Neutrophil (primary cell): ENCODE results near the gene RSRC1.

Experiments
- H3K27ac ChIP-seq: fragments of 200-600 bp; sonication (generic); 2 replicates; pipeline ENCODE4 v1.5.1; 2016; ENCODE audit warnings: mild to moderate bottlenecking, moderate library complexity
- H3K27me3 ChIP-seq: fragments of 200-600 bp; sonication (generic); 2 replicates; pipeline ENCODE4 v1.6.0; 2016; ENCODE audit warnings: mild to moderate bottlenecking
- H3K36me3 ChIP-seq: fragments of 200-600 bp; sonication (generic); 2 replicates; pipeline ENCODE4 v1.5.1; 2017
- H3K4me1 ChIP-seq, 2 experiments: fragments of 200-600 bp in 1 of 2; sonication (generic) in 1 of 2; 1 replicate in 1 of 2; 2 replicates in 1 of 2; pipeline versions ENCODE4 v1.5.1 to v1.6.1; 2013 to 2016; ENCODE audit warnings: low read depth in 1 of 2, low read length in 1 of 2, mild to moderate bottlenecking in 1 of 2, moderate library complexity in 1 of 2; ENCODE audit not compliant: control insufficient read depth in 1 of 2, insufficient read depth in 1 of 2
- H3K4me3 ChIP-seq, 2 experiments: fragments of 200-600 bp in 1 of 2; sonication (generic) in 1 of 2; 1 replicate in 1 of 2; 2 replicates in 1 of 2; pipeline ENCODE4 v1.5.1; 2013 to 2016; ENCODE audit warnings: low read depth in 1 of 2, low read length in 1 of 2, mild to moderate bottlenecking in 1 of 2, moderate library complexity in 1 of 2
- H3K9me3 ChIP-seq: fragments of 200-600 bp; sonication (generic); 2 replicates; pipeline ENCODE4 v1.5.1; 2016
- CTCF ChIP-seq: fragments of 200-600 bp; sonication (generic); IDR thresholded peaks from 2 replicates; pipeline ENCODE4 v1.5.1; 2016; ENCODE audit warnings: antibody characterized with exemption

RSRC1 gene

GRCh38 chr3:158152186-158152585 is 42.3 kb downstream of the RSRC1 start:
- Histone ChIP-seq H3K27me3 (no peaks in the 10 kb centered on the region), H3K27ac (no peak overlapping the region), H3K4me3 (no peak overlapping the region), H3K4me1 (no peaks in the 10 kb centered on the region), H3K9me3 (no peaks in the 10 kb centered on the region), H3K36me3 (no peaks in the 10 kb centered on the region)
- TF ChIP-seq CTCF: no peak

GRCh38 chr3:158158969-158159368 is 49.1 kb downstream of the RSRC1 start:
- Histone ChIP-seq H3K27ac (no peak overlapping the region), H3K27me3 (no peaks in the 10 kb centered on the region), H3K9me3 (no peaks in the 10 kb centered on the region), H3K4me3 (no peak overlapping the region), H3K36me3 (no peaks in the 10 kb centered on the region), H3K4me1 (no peaks in the 10 kb centered on the region)
- TF ChIP-seq CTCF: no peak

GRCh38 chr3:158159714-158160113 is 49.8 kb downstream of the RSRC1 start:
- H3K9me3 ChIP-seq: no peaks in the 10 kb centered on the region
- no peak for TF ChIP-seq CTCF
- no peaks in the 10 kb centered on the region for H3K4me1 ChIP-seq
- H3K4me3 ChIP-seq: no peak overlapping the region
- H3K27me3 ChIP-seq: no peaks in the 10 kb centered on the region
- no peak overlapping the region for H3K27ac ChIP-seq
- no peaks in the 10 kb centered on the region for H3K36me3 ChIP-seq

GRCh38 chr3:158160958-158161357 is 51.1 kb downstream of the RSRC1 start:
- Histone ChIP-seq H3K27me3 (no peaks in the 10 kb centered on the region), H3K36me3 (no peaks in the 10 kb centered on the region), H3K27ac (no peak overlapping the region), H3K4me1 (no peaks in the 10 kb centered on the region), H3K9me3 (no peaks in the 10 kb centered on the region), H3K4me3 (no peak overlapping the region)
- no peak for TF ChIP-seq CTCF

GRCh38 chr3:158165141-158165655 is 55.3 kb downstream of the RSRC1 start:
- TF ChIP-seq CTCF: no peak
- Histone ChIP-seq H3K4me1 (no peaks in the 10 kb centered on the region), H3K36me3 (no peaks in the 10 kb centered on the region), H3K27me3 (no peaks in the 10 kb centered on the region), H3K27ac (no peak overlapping the region), H3K4me3 (no peak overlapping the region), H3K9me3 (no peaks in the 10 kb centered on the region)

GRCh38 chr3:158165730-158166129 is 55.8 kb downstream of the RSRC1 start:
- Histone ChIP-seq H3K4me1 (no peaks in the 10 kb centered on the region), H3K27me3 (no peaks in the 10 kb centered on the region), H3K9me3 (no peaks in the 10 kb centered on the region), H3K27ac (no peak overlapping the region), H3K36me3 (no peaks in the 10 kb centered on the region), H3K4me3 (no peak overlapping the region)
- TF ChIP-seq CTCF: no peak
